Body of pancreas (tissue), 4 donors: ENCODE measurements around the gene PLAAT5.

Experiments
- POLR2A ChIP-seq, 3 donors: fragments of 450-650 bp; IDR thresholded peaks; one replicate each; pipeline ENCODE4 v1.6.1; 2016; ENCODE audit warnings: antibody characterized with exemption in 3 of 3, mild to moderate bottlenecking in 2 of 3
- TF ChIP-seq, protein P1 (sequence below), 7 experiments: fragments of 450-650 bp in 4 of 7; fragments of 200-600 bp in 3 of 7; sonication (generic) in 3 of 7; IDR thresholded peaks; one replicate each; pipeline ENCODE4 v1.5.1; 2016 to 2019; ENCODE audit warnings: antibody characterized with exemption in 7 of 7

DNA sequence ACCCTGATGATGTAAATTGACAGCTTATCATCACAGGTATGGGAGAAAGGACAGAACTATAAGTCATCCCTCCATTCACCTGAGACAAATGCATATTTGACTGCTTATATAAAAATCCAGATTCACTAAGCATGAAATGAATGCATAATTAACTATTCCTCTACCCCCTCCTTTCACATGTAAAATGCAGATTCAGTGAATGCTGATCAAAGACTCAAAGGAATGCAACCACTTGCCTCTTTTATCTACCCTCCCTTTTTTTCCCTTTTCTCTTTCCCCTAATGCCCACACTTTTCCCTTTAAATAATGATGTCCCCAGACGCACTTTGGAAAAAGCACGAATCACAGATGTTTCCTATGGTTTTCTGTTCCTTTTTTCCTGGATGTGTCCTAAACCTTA is 41.1 kb upstream of the PLAAT5 start:
- no peak for TF ChIP-seq POLR2A (IDR thresholded peaks at IDR 0.05)
- TF ChIP-seq, protein P1, sequence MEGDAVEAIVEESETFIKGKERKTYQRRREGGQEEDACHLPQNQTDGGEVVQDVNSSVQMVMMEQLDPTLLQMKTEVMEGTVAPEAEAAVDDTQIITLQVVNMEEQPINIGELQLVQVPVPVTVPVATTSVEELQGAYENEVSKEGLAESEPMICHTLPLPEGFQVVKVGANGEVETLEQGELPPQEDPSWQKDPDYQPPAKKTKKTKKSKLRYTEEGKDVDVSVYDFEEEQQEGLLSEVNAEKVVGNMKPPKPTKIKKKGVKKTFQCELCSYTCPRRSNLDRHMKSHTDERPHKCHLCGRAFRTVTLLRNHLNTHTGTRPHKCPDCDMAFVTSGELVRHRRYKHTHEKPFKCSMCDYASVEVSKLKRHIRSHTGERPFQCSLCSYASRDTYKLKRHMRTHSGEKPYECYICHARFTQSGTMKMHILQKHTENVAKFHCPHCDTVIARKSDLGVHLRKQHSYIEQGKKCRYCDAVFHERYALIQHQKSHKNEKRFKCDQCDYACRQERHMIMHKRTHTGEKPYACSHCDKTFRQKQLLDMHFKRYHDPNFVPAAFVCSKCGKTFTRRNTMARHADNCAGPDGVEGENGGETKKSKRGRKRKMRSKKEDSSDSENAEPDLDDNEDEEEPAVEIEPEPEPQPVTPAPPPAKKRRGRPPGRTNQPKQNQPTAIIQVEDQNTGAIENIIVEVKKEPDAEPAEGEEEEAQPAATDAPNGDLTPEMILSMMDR (IDR thresholded peaks at IDR 0.05), result no peak
